A549 (cell line): ENCODE results near the gene SLC17A1.

Experiments
- CBX8 ChIP-seq: fragments of 200-600 bp; sonication (generic); IDR thresholded peaks from 2 replicates; pipeline ENCODE4 v1.6.1; 2016
- CHD2 ChIP-seq: fragments of 150-350 bp; IDR thresholded peaks from 2 replicates; pipeline ENCODE4 v1.6.1; 2014; ENCODE audit warnings: low read length; ENCODE audit not compliant: partially characterized antibody
- CTCF ChIP-seq: fragments of >200 bp; sonication (Bioruptor Twin); formaldehyde crosslinking; IDR thresholded peaks from 3 replicates; pipeline ENCODE4 v1.5.1; 2016
- EP300 ChIP-seq, 2 experiments: fragments of >200 bp; sonication (Bioruptor Twin); formaldehyde crosslinking; IDR thresholded peaks; 2 replicates in 1 of 2; 3 replicates in 1 of 2; pipeline ENCODE4 v1.6.1; 2016 to 2017
- JUN ChIP-seq, 2 experiments: fragments of >200 bp; sonication (Bioruptor Twin); formaldehyde crosslinking; IDR thresholded peaks; 2 replicates in 1 of 2; 3 replicates in 1 of 2; pipeline ENCODE4 v1.6.1; 2016 to 2017
- JUNB ChIP-seq: fragments of >200 bp; sonication (Bioruptor Twin); formaldehyde crosslinking; IDR thresholded peaks from 2 replicates; pipeline ENCODE4 v1.6.1; 2016
- PBX3 ChIP-seq: IDR thresholded peaks from 2 replicates; pipeline ENCODE4 v1.6.1; 2012
- POLR2A ChIP-seq: IDR thresholded peaks from 2 replicates; pipeline ENCODE4 v1.6.1; 2012; ENCODE audit warnings: mild to moderate bottlenecking, low read length
- RNF2 ChIP-seq: fragments of 200-600 bp; sonication (generic); IDR thresholded peaks from 2 replicates; pipeline ENCODE4 v1.6.1; 2016; ENCODE audit warnings: low read depth, mild to moderate bottlenecking, antibody characterized with exemption, moderate library complexity, borderline replicate concordance
- ZFP36 ChIP-seq: fragments of 450-650 bp; IDR thresholded peaks from 2 replicates; pipeline ENCODE4 v1.6.1; 2014; ENCODE audit warnings: borderline replicate concordance; ENCODE audit not compliant: partially characterized antibody

- TF ChIP-seq POLR2A = no peak
- TF ChIP-seq JUN (IDR thresholded peaks at IDR 0.05) = no peak
- no peak for TF ChIP-seq CBX8
- no peak for TF ChIP-seq CTCF
- TF ChIP-seq EP300 (IDR thresholded peaks at IDR 0.05) = no peak
- no peak for TF ChIP-seq PBX3
- no peak for TF ChIP-seq CHD2
- TF ChIP-seq RNF2 = no peak
- TF ChIP-seq ZFP36 = no peak
- no peak for TF ChIP-seq JUNB
Measured at GRCh38 chr6:25789475-25789874, 42.4 kb downstream of the SLC17A1 start.
